OCI-LY7 (cell line): ENCODE measurements around the gene ZCCHC8. TPM values are rescaled to one million over a fixed set of nuclear protein-coding genes. Genes with fewer than 3 reads are reported as not detected.
A peak's percentile ranks its signal among the peaks of the same experiment; 100 is the strongest.

Experiments
- BruUV-seq: library from RNA; stranded (reverse); fragments of 400-500 nt; replicated peaks from 2 replicates; lab custom pipeline; 2021; lab: Mats Ljungman, UMichigan
- CTCF ChIA-PET: fragments of 300-600 bp; sonication (Branson Sonifier 250); formaldehyde crosslinking; loops from one replicate; lab custom pipeline; 2022; ENCODE audit warnings: antibody characterized with exemption; ENCODE audit not compliant: unreplicated experiment; lab: Charles Lee
- POLR2A ChIA-PET: fragments of 300-600 bp; sonication (Branson Sonifier 250); formaldehyde crosslinking; loops from one replicate; lab custom pipeline; 2022; ENCODE audit warnings: antibody characterized with exemption; lab: Charles Lee
- DNase-seq: peaks from one replicate; pipeline ENCODE4 v3.0.0-alpha.2; 2015; ENCODE audit warnings: low spot score
- H2AFZ ChIP-seq: fragments of 200-600 bp; sonication (generic), shearing (Covaris generic); 2 replicates; pipeline ENCODE4 v1.6.1; 2014; ENCODE audit warnings: mild to moderate bottlenecking, antibody characterized with exemption, low read length, moderate library complexity
- H3K27ac ChIP-seq: fragments of 200-600 bp; sonication (generic); 2 replicates; pipeline ENCODE4 v1.5.1; 2014; ENCODE audit warnings: mixed run types, low read depth, mild to moderate bottlenecking, moderate library complexity, low read length, inconsistent platforms; ENCODE audit not compliant: poor library complexity, severe bottlenecking
- H3K36me3 ChIP-seq: fragments of 200-600 bp; sonication (generic); 2 replicates; pipeline ENCODE4 v1.6.1; 2014; ENCODE audit warnings: mild to moderate bottlenecking, antibody characterized with exemption, low read length, moderate library complexity, mixed read lengths; ENCODE audit not compliant: insufficient read depth
- H3K4me1 ChIP-seq: fragments of 200-600 bp; sonication (generic); 2 replicates; pipeline ENCODE4 v1.5.1; 2014; ENCODE audit warnings: mild to moderate bottlenecking, low read length; ENCODE audit not compliant: insufficient read depth, poor library complexity, severe bottlenecking
- H3K4me2 ChIP-seq: fragments of 200-600 bp; sonication (generic); 2 replicates; pipeline ENCODE4 v1.6.1; 2014; ENCODE audit warnings: mild to moderate bottlenecking, low read length
- H3K4me3 ChIP-seq: fragments of 200-600 bp; sonication (generic); 2 replicates; pipeline ENCODE4 v1.5.1; 2014; ENCODE audit warnings: mild to moderate bottlenecking, low read depth, low read length; ENCODE audit not compliant: poor library complexity, severe bottlenecking
- H3K79me2 ChIP-seq: fragments of 200-600 bp; sonication (generic); 2 replicates; pipeline ENCODE4 v1.6.1; 2016; ENCODE audit warnings: low read depth, mild to moderate bottlenecking, low read length, moderate library complexity, mixed read lengths; ENCODE audit not compliant: insufficient read depth
- H3K9me2 ChIP-seq: fragments of 200-600 bp; sonication (generic); 2 replicates; pipeline ENCODE4 v1.6.1; 2016; ENCODE audit warnings: mild to moderate bottlenecking, low read length, mixed read lengths; ENCODE audit not compliant: insufficient read depth
- H3K9me3 ChIP-seq: fragments of 200-600 bp; sonication (generic); 2 replicates; pipeline ENCODE4 v1.6.1; 2014; ENCODE audit warnings: mild to moderate bottlenecking, mixed run types, low read length, mixed read lengths
- H4K20me1 ChIP-seq: fragments of 200-600 bp; sonication (generic); 2 replicates; pipeline ENCODE4 v1.6.1; 2014; ENCODE audit warnings: mild to moderate bottlenecking, antibody characterized with exemption, low read length, moderate library complexity, mixed read lengths; ENCODE audit not compliant: insufficient read depth
- CTCF ChIP-seq: fragments of 200-600 bp; sonication (generic); conservative IDR thresholded peaks from 2 replicates; pipeline ENCODE4 v1.5.1; 2014; ENCODE audit warnings: mild to moderate bottlenecking, antibody characterized with exemption, low read length, moderate library complexity, mixed read lengths
- EZH2phosphoT487 ChIP-seq: fragments of 200-600 bp; sonication (generic); IDR thresholded peaks from 2 replicates; pipeline ENCODE4 v1.6.1; 2018; ENCODE audit warnings: low read depth, borderline replicate concordance, mild to moderate bottlenecking, mixed run types, antibody characterized with exemption, low read length, moderate library complexity, mixed read lengths
- intact Hi-C: fragments of 100-400 bp; cut with micrococcal nuclease; formaldehyde crosslinking; loops from one replicate; pipeline ENCODE4 v1.10.0; 2022; ENCODE audit not compliant: unreplicated experiment
- total RNA-seq, 2 experiments: library from RNA; depleted of rRNA in 1 of 2; stranded (reverse); fragments of >200 nt in 1 of 2; shearing (Covaris generic) in 1 of 2; gene quantifications; 2 replicates each; pipeline ENCODE4 v1.2.3, GENCODE V29; 2014 to 2022

ZCCHC8 gene
- total RNA-seq, 2 experiments from 2014 or later, result 46.9 to 68.6 TPM

GRCh38 chr12:122523280-122523679 is 22.5 kb upstream of the ZCCHC8 start:
- no TSS peak for BruUV-seq
- Histone ChIP-seq H3K9me3 (no peaks in the 10 kb centered on the region), H3K4me3 (peak overlapping the region; percentile 99), H4K20me1 (peaks cover 52% of the 10 kb centered on the region), H3K9me2 (no peaks in the 10 kb centered on the region), H3K36me3 (peaks cover 80% of the 10 kb centered on the region), H2AFZ (no peak overlapping the region), H3K4me1 (peaks cover 31% of the 10 kb centered on the region), H3K4me2 (peak overlapping the region; percentile 75), H3K79me2 (peaks cover 95% of the 10 kb centered on the region), H3K27ac (peak overlapping the region; percentile 4)
- ChIA-PET POLR2A (interaction anchor here (0.6 to 2.5 kb wide), 2 partner anchors 16 to 22 kb away, joined by 4 to 18 read pairs; partner anchors contain the start of gene ZCCHC8), CTCF (no interaction called here)
- intact Hi-C loops, result loop anchor here (10.0 kb wide), 1 partner anchor 842 kb away; the partner anchor contains the start of gene SBNO1
- no peak for TF ChIP-seq CTCF
- TF ChIP-seq EZH2phosphoT487, result no peak
- DNase-seq, result no peak

GRCh38 chr12:122520676-122521075 is 19.9 kb upstream of the ZCCHC8 start:
- no peak overlapping the region for H3K4me2 ChIP-seq
- TF ChIP-seq EZH2phosphoT487, result no peak
- TF ChIP-seq CTCF, result no peak
- ChIA-PET POLR2A (interaction anchor here (0.6 to 2.1 kb wide), 5 partner anchors 10 to 222 kb away, joined by 3 to 7 read pairs (median 4); partner anchors contain the start of gene ZCCHC8), CTCF (no interaction called here)
- no peak overlapping the region for H3K27ac ChIP-seq
- DNase-seq, result no peak
- H4K20me1 ChIP-seq, result peaks cover 57% of the 10 kb centered on the region
- no peaks in the 10 kb centered on the region for H3K9me3 ChIP-seq
- no peaks in the 10 kb centered on the region for H3K9me2 ChIP-seq
- peaks cover 96% of the 10 kb centered on the region for H3K79me2 ChIP-seq
- H3K4me3 ChIP-seq, result no peak overlapping the region
- intact Hi-C loops, result loop anchor here (10.0 kb wide), 1 partner anchor 844 kb away; the partner anchor contains the start of gene SBNO1
- BruUV-seq, result no TSS peak
- H3K36me3 ChIP-seq, result peaks cover 99% of the 10 kb centered on the region
- H3K4me1 ChIP-seq, result peaks cover 29% of the 10 kb centered on the region
- no peak overlapping the region for H2AFZ ChIP-seq

- Histone ChIP-seq H3K4me3 (no peak overlapping the region), H2AFZ (no peak overlapping the region), H3K9me2 (no peaks in the 10 kb centered on the region), H3K4me1 (peaks cover 29% of the 10 kb centered on the region), H3K4me2 (no peak overlapping the region), H3K79me2 (peaks cover 95% of the 10 kb centered on the region), H3K36me3 (peaks cover 100% of the 10 kb centered on the region), H3K27ac (no peak overlapping the region), H3K9me3 (no peaks in the 10 kb centered on the region), H4K20me1 (peaks cover 56% of the 10 kb centered on the region)
- ChIA-PET CTCF (no interaction called here), POLR2A (interaction anchor here (0.5 to 2.1 kb wide), 5 partner anchors 8 to 120 kb away, joined by 3 to 7 read pairs (median 5); no protein-coding TSS in a partner anchor)
- DNase-seq, result no peak
- no peak for TF ChIP-seq EZH2phosphoT487
- no peak for TF ChIP-seq CTCF
- intact Hi-C loops, result no loop called here
- BruUV-seq, result no TSS peak
These were observed 18.7 kb upstream of the ZCCHC8 start for GRCh38 chr12:122519418-122519817.
